Activated naive CD4-positive, alpha-beta T cell treated with anti-CD3 and anti-CD28 coated beads, Interleukin-2, amount 50 U/mL, for 16 hours (primary cell): ENCODE data around the gene SEC24D.

Experiments
- DNase-seq: peaks from one replicate; pipeline ENCODE4 v3.0.0-alpha.2; 2020

SEC24D gene

DNA sequence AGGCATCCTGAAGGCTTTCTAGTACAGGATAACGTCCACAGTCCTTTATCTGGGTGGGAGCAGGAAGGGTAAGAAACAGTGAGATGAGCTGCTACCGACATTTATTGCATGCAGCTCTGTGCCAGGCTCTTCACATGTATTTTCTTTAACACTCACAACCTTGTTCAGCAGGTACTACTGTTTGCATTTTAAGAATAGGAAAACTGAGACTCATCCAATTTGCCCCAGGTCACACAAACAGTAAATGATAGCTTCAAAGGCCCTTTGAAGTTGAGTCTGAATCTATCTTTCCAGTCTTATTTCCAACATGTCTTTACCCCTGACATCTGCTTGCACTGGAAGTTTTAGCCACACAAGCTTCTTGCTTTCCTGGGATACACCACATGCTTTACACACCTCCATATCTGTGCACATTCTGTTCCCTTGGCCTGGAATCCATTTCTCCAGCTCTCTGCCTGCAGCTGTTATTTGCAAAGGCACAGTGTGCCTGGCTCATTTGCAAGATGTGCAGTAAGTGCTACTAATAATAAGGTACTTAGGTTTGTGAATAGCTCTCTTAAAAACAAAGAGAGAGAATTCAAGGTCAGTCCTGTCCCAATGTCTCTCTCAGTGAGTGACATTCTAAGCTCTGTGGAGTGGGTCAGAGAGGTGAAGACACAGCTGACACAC is 89.5 kb downstream of the SEC24D start:
- no peak for DNase-seq

DNA sequence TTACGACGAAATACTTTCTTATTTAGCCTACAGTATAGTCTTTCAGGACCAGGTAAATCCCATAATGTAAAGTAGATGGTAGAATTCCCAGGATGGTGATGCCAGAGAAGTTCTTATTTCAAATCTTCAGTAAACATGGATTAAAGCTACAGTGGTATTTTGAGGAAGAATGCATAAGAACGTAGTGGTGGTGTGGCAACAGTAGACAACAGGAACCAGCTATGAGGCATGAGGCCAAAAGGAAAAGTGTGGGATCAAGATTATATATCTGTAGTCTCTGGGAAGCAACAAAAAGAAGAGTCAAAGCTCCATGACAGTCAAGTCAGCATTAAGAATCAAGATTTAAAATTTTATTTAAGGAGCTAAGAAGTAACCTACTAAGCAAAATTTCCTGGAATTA is 90.6 kb downstream of the SEC24D start:
- DNase-seq: no peak

DNA sequence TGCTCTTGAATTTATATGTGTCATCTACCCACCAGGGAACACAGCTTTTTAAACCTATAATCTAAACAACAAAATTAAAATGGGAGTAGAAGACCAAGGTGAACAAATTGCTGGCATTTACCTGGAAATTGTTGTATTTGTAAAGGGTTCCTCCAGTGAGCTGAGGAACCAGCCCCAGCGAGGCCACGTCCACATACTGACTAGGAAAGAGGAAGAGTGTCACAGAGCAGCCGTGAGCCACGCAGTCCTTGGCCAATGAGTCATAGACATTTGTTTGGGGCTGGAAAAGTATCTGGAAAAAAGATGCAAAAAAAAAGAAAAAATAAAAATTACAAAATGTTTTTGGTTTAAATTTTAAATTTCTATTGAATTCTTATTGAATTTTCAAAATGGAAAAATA is 92.1 kb downstream of the SEC24D start:
- DNase-seq: no peak

DNA sequence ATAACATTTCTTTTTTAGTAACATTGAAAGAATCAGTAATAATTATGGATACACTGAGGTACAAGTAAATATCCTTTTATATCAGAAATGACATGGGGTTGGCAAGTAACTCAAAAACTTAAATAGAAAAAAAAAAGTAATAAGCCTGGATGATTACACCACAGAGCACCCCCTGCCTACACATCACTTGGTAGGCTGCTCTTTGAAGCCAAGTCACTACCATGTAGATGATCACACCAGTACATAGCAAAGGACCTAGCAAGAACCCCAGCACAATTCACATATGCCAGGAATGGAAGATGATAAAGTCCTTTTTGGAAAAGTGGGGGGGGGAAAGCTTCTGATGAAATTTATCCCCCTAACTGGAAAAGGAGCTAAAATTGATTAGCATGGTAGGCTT is 93.9 kb downstream of the SEC24D start:
- no peak for DNase-seq

DNA sequence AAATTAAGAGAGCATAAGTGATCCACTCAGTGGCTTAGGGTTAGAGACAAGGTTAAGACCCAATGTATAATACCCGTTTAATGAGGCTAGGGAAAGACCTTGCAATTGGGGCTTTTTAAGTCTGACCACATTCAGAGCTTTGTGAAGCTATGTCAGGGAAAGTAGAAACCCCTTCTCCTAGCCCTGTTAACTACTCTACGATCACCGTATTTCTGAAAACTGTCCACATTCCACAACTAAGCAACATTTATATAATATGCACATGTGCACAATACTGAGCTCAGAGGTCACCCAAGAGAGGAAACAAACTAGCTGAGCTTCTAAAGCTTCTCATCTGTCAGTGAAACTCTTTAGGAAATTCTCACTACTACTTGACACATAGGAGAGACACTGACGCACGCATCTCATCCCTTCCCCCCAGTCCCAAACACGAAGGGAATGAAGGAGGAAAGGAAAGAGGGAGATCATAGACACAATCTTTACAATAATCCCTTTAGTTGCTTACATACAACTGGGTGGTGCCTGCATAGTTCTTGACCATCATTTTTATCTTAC is 94.5 kb downstream of the SEC24D start:
- DNase-seq: no peak

DNA sequence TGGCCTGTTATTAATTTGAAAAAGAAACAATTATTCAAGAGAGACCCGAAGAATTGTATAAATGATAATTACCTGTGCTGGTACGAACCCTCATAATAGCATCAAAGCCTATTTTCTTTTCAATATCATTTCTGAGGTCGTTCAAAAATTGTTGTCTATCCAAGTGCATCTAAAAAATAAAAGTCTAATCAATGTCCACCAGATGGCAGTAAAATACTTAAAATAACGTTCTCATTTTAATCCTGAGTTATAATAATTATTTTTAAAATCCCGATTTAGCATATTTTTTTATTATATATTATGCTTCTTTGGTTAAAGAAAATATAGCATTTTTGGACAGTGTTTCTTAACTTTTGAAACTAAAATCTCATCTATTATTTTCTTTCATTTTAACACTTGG is 95.1 kb downstream of the SEC24D start:
- no peak for DNase-seq

DNA sequence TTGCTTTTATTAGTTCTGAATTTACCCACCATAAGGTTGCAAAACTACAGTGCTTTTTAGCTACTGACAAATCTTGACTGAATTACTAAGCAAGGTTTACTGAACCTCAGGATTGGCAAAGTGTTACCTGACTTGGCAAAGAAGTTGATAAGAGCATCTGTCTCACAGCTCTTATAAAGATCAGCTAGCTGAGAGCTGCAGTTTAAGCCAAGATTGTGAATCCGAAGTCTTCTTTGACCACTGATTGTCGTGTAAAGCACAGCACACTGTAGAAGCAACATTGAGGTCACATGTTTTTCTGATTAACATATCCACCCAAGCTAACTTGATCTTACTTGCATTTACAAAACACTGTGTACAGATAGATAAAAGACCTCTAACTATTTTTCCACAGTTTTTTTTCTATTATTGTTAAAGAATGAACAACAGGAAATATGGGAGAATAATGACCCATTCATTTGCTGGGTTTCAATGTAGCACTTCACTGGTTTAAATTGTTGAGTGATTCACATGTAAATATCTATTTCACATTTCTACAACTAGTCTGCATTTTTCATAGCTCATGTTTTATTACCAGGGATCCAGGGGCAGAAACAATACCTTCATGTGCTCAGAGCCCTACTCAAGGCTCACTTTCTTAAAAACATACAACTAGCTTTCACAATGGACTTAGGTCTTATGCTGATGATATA is 96.8 kb downstream of the SEC24D start:
- no peak for DNase-seq

DNA sequence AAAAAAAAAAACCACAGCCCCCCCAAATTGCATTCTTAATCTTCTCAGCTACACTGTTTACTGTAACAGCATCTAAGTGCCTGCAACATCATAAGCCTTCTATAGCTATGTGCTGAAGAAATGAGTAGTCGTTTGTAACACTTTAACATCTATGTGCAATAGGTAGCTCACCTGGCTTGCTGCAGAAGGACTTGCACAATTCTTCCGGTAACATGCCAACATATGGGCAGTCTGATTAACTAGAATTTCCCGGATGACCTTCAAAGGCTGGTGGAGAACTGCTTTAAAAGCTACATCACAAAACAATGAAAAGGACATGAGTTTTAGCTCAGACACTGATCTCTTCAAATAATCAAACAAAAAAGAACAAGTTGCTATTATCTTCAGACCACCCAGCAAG is 97.8 kb downstream of the SEC24D start:
- no peak for DNase-seq

DNA sequence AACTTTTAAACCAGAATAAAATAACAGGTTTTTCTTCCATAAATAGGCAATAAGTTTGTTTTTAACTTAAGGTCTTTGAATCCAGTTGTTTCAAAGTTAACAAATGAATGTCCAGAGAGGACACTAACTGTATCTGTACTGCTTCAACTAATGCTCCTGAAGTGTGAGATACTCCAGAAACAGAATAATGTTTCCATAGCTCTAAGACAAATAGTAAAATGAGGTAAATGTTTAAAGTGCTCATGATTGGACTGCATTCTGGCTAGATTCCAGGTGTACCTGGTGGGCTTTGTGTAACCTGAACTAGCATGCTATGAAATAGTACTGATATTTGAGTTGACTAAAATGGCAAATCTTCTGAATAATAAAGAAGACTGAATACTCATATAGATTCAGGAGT is 99.0 kb downstream of the SEC24D start:
- DNase-seq: no peak

DNA sequence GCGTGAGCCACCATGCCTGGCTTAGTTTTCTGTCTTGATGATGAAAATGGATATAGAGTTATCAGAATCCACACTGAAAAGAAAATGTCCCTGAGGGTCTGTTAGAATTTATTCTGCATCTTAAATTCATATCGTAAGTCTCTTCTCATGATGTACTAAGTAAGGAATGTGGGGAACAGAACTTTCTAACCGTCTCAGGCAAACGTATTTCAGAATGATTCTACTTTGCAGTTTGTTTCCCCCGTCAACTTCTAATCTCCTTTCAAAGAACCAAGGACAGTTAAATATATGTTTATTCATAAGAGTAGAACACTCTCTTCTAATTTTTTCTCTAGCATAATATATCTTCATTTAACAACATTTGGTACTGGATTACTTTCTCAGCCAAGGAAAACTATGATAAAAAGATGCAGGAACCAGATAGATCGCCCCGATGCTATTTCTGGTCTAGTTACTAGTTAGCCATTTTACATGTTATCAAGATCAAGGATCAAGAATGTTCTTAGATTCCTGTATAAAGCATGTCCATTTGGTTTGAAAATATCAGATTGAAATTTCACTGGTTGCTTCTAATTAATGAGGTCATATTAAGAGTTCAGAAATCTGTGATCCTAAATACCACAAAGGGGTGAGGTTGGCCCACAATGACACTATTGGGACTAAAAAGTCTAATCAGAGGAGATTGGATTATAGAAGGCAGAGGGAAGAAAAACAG is 101.3 kb downstream of the SEC24D start:
- no peak for DNase-seq

DNA sequence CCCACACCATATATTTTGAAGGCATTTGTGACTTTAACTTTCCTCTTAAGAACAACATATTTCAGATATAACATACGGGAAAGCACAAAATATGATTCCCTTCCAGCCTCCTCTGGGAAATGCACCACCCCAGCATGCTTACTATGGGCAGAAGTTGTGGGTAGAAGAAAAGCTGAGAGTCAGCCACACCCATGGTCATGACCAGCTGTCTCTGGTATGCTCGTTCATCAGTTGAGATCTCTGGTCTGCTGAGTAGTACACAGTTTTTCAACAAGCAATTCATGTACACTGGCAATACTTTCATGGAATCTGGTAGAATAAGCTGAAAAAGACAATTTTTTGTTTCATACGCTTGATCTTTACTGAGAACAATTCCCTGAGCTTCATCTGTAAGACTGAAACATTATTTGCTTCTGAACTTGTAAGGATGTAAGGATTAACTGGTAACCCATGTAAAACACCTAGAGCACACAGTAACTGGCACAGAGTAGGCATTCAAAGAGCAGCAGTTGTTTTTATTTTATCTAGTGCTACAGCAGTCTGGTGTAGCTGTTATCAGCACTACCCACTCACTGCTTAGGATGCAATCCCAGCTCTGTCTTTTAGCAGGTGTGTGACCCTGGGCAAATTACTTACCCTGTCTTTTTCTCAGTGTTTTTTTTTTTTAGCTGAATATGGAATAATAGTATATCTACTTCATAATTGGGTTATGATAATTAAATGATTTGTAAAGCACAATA is 103.2 kb downstream of the SEC24D start:
- DNase-seq: no peak

DNA sequence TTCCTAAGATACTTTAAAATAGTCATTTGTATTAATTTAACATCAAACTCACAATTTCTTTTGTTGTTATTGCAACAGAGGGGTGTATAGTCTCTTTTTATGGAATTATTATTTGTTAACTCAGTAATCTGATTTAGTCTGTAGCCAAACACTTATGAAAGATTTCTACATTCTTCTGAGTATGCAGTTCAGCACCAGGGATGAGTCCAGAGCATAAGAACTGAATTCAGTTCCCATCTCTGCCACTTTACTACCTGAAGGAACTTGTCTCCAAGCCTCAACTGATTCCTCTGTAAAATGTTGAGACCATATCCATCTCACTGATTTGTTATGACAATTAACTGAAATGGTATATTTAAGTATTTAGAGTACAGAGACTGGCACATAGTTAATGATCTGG is 105.2 kb downstream of the SEC24D start:
- DNase-seq: no peak

DNA sequence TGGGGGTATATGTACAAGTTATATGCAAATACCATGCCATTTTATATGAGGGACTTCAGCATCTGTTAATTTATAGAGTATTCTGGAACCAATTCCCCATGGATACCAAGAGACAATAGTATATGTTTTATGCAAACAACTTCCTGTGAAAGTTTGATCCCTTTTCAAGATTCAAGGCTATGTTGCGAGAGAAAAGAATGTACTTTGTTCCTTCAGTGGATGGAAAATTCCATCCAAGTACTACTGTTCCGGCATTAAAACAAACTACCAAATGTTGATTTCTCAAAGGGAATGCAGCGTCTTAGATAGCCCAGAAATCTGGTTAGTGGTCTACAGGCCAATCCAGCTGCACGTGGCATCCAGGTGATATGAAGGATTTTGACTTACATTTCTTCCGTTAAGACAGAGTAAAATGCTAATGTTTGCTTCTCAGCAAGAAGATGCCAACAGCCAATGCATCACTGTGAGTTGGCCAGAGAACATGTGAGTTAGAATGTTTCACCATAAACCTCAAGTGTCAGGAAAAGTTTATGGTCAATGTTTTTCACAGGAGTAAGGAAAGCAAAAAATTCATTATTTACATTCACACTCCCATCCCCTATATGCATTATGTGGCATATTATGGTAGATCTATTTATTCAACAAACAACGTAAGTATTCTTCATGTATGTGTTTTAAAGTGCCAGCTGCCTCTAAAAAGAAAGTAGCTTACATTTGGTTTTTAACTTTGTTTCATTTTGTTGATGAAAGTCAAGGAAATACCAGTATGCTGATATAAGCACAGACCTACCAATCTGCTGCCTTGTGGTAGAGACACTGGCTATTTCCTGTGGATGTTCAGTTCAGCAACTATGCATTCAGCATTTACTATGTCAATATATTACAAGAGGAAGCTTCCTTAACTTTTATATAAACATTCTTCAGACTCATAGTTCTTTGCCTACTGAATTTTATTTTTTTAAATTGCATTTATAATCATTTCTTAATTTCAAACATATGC is 106.3 kb downstream of the SEC24D start:
- no peak for DNase-seq

DNA sequence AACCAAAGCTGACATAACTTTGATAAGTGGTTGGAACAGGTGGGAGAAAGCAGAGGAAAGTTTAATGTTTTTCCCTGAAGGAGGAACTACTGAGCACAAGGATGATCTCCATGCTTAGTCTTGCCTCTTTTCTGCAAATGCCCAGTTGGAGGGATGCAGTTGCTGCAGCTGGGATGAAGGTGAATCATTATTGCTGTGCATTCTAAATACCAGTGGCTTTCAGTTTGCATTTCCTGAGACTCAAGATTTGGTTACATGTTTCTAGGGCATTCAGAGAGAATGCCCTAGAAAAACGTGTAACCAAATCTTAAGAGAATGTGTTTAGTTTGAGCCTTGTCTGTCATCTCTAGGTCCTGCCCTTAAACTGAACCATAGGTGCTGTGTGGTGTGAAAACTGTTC is 108.6 kb downstream of the SEC24D start:
- DNase-seq: no peak

DNA sequence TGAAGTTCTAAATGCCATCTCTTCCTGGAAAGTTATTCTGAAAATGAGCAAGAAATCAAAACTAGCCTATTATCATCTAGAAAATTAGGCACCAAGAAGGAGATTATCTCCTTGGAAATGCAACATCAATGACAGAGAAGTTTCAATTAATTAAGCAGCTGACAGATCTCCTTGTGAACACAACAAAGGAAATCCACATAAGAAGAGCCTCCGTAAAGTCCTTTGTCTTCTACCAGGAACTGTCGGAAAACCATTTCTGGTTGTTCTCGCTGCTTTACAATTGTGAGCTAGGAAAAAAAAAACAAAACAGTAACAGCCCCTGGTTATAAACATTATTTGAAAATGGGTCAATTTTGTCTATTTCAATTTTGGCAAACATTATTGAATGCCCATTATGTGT is 112.6 kb downstream of the SEC24D start:
- DNase-seq: no peak

DNA sequence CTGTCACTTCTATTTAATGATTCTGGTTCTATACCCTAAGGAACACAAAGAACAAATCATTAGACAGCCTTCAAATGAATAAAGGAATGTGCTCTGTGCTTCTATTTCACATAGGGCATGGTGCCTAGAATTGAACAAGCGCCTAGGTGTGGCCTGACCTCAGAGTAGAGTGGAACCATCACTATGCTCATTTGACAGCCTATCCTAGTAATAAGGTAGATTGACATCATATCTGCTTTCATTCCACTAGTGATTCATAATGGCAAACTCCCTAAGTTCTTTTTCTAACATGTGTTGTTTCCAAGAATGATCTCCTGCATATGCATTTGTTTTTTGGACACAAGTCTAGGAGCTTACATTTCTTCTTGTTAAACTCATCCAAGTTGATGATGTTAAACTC is 114.2 kb downstream of the SEC24D start:
- no peak for DNase-seq

DNA sequence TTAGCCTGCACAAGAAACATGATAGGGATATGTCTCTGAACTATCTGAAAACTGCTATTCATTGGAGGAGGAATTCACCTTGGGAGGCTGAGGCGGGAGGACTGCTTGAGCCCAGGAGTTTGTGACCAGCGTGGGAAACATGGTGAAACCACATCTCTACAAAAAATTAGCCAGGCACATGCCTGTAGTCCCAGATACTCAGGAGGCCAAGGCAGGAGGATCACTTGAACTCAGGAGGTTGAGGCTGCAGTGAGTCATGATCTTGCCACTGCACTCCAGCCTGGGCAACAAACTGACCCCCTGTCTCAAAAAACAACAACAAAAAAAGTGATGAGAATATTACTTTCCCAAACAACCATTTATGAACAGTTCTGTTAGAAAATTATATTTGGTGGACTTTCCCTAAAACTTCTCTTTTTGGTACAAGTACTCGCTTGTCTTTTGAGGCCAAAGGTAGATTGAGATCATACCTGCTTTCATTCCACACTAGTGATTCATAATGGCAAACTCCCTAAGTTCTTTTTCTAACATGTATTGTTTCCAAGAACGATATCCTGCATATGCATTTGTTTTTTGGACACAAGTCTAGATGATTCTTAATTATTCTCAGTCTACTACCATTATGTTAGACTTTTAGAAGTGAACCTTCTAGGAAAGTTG is 117.3 kb downstream of the SEC24D start:
- no peak for DNase-seq

DNA sequence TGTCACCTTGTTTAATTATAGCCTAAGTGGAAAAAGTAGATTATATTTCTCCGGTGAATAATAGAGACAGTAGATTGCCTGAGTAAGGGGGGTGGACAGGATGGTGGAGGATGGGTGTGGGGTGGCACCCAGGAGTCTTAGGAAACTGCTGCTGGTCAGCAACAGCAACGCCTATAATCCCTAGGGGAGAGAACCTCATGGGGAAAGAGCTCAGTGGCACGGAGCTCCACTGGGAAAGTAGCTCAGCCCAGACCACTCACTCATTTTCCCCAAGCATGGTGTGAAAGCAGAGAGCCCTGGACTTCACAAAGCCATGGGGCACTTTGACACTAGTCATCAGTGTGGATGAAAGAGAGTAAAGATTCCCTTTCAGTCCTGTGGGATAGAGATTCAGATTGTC is 119.6 kb downstream of the SEC24D start:
- no peak for DNase-seq

DNA sequence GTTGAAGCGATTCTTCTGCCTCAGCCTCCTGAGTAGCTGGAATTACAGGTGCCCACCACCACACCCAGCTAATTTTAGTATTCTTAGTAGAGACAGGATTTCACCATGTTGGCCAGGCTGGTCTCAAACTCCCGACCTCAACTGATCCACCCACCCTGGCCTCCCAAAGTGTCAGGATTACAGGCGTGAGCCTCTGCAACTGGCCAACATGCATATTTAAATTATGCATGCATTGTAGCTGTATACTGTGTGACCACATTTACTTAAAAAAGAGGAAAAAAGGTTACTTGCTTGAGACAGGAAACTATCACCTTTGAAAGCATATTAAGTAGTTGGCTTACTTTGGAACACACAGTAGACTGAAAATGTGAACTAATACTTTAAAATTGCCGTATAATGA is 121.2 kb downstream of the SEC24D start:
- no peak for DNase-seq

DNA sequence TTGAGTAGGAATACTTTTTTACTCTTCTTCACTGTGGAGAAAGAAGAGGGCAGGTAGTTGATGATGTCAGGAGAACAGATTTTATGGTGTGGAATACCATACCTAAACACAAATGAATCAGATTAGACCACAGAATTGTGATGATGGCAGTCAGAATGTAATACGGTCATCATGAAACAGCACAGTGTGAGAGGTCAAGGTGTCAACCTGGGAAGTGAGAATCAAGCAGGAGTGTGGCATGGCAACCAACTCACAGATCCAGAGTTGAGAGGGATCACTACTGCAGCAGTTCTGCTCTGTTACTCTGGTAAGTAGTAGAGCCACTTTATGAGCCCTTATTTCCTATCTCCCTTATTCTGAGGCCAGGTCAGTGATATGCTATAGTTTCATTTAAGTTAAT is 123.1 kb downstream of the SEC24D start:
- DNase-seq: no peak

DNA sequence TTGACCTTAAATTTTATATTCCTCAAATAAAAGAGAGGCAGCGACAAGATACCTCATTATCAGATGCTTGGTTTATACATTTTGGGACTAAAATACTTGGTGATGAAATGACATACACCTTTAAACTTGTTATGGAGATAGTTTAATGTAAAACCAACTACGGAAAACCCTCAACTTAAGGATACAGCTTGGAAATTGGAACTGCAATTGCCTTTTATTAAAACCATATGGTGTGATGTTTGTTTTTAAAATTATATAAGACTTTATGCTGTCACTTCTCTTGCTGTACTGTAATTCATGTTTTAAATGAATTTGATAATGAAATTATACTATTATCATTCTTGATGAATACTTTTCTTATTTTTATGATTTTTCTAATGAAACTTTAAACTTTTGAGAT is 124.9 kb downstream of the SEC24D start:
- DNase-seq: no peak

DNA sequence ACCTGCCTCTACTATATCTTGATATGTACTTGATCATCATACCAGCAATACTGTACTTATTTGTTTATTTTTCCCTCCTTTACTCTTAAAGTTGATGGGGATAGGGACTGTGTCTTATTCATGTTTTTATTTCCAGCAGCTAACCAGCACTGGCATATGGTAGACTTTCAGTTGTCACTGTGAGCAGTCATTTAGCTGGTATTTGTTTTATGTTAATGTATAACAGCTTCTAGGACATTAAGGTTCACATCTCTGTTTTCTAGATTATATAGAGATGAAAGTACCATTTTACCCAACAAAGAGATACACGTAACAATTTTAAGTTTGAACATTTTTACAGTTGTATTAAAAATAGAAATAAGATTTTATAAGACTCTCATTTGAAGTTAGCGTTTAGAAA is 132.8 kb downstream of the SEC24D start:
- DNase-seq: no peak
